ENCODE results near the gene RBSN.
A peak's percentile ranks its signal among the peaks of the same experiment; 100 is the strongest.

The RBSN gene

DNA sequence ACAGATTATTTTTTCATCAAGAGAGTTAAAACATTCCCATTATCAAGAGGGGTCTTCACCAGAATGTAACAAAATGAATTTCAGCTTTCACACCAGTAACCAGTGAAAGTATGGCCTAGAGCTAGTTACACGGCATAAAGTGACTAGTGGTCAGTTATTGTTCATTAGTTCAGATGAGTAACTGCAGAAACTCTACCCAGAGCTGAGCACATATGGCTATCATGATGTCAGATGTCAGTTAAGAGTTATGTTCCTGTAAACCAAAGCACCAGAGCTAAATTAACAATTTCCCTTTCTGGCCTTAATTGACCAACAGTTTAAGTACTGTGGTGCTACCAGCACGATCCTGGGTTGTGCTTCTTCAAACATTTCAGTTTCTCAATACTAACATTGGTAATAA lies 27.2 kb downstream of the RBSN start:
- TF ChIP-seq, protein P1, sequence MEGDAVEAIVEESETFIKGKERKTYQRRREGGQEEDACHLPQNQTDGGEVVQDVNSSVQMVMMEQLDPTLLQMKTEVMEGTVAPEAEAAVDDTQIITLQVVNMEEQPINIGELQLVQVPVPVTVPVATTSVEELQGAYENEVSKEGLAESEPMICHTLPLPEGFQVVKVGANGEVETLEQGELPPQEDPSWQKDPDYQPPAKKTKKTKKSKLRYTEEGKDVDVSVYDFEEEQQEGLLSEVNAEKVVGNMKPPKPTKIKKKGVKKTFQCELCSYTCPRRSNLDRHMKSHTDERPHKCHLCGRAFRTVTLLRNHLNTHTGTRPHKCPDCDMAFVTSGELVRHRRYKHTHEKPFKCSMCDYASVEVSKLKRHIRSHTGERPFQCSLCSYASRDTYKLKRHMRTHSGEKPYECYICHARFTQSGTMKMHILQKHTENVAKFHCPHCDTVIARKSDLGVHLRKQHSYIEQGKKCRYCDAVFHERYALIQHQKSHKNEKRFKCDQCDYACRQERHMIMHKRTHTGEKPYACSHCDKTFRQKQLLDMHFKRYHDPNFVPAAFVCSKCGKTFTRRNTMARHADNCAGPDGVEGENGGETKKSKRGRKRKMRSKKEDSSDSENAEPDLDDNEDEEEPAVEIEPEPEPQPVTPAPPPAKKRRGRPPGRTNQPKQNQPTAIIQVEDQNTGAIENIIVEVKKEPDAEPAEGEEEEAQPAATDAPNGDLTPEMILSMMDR (IDR thresholded peaks at IDR 0.05; ENCODE audit: insufficient read depth, low read depth, low read length, missing control alignments): no peak
- no peak overlapping the region for H3K4me3 ChIP-seq (ENCODE audit: low read length)
- DNase-seq (ENCODE audit: low read depth): no peak

DNA sequence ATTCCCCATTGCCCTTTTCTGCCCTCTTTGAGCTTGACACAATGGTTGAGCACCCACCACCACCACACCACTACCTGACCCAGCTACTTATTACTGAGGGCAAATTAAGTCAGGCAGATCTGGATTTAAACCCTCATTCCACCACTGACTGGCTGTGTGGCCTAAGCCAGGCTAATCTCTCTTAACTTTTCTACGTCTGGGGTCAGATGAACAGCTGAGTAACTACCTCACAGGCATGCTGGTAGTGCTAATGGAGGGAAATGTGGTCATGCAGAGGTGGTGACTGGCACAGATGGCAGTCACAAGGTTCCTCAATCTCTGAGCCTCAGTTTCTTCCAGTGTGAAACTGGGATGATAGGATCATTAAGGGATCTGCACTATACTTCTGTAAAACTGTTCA lies 29.5 kb downstream of the RBSN start:
- no peak overlapping the region for H3K4me3 ChIP-seq (ENCODE audit: low read length)
- TF ChIP-seq, protein P1 (IDR thresholded peaks at IDR 0.05; ENCODE audit: insufficient read depth, low read depth, low read length, missing control alignments): no peak
- no peak for DNase-seq (ENCODE audit: low read depth)

DNA sequence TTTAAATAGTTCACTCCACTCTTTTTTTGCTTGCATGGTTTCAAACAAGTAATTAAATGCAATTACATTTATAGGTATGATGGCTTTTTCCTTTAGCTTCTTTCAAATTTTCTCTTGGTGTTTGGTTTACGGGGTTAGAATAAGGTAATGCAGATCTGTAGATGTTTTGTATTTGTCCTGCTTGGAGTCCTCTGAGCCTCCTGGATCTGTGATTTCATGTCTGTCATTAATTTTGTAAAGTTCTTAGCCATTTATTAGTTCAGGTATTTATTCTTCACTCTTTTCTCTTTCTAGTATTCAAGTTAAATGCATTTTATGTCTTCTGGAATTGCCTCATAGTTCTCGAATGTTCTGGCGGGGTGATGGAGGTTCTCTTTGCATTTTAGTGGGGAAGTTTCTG lies 32.5 kb downstream of the RBSN start:
- H3K4me3 ChIP-seq (ENCODE audit: low read length): no peak overlapping the region
- TF ChIP-seq, protein P1 (IDR thresholded peaks at IDR 0.05; ENCODE audit: insufficient read depth, low read depth, low read length, missing control alignments): no peak
- DNase-seq (ENCODE audit: low read depth): no peak

DNA sequence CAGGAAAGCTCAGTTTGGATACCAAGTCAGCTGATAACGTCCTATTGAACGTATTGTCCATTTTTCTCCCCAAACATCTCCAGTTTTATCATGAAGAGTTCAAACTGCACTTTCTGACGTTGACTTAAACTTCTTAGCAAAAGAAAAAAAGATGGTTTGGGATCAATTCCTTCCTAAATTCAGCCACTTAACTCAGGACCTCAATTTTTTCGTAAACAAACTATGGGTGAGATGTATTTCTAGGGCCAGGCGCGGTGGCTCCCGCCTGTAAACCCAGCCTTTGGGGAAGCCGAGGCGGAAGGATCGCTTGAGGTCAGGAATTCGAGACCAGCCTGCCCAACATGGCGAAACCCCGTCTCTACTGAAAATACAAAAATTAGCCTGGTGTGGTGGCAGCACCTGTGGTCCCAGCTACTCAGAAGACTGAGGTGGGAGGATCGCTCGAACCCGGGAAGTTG lies 33.4 kb downstream of the RBSN start:
- no peak for DNase-seq (ENCODE audit: low read depth)
- TF ChIP-seq, protein P1 (IDR thresholded peaks at IDR 0.05; ENCODE audit: insufficient read depth, low read depth, low read length, missing control alignments): no peak
- H3K4me3 ChIP-seq (ENCODE audit: low read length): peak overlapping the region; percentile 92

DNA sequence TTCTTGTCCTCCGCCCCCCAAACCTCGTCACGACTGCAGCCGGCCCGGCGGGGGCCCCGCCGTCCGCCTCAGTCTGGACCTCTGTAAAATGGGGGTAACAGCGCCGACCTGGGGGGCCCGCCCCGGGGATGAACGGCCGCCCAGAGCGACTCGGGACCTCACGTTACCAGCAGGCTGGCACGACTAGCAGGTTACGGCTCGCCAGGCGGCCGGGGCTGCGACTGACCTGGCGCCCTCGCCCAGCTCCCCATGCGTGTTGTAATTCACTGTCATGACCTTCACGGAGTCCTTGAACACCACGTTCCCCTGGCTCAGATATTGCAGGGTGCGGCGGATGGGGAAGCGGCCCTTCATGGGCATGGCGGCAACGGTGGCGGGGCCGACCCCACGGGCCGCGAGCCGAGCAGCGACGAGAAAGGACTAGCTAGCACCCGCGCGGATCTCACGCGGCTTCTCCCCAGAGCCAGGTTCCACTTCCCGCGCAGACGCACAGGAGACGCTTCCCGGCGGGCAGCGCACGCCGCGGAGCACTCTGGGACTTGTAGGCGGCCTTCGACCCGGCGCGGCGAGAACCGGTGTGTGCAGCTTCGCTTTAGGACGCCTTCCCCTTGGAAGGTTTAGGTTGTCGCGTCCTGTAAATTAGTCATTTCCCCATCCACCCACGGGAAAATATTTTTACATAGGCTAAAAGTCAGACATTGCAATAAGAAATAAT lies 34.0 kb downstream of the RBSN start, which contains the start of gene MRPS25:
TSS of gene MRPS25 (minus strand) at position 481 of the 715 bp plus-strand sequence. CDS start at position 360, 121 bp downstream.
- H3K4me3 ChIP-seq (ENCODE audit: low read length): peak within 1 kb of the TSS; percentile 92
- TF ChIP-seq, protein P1 (IDR thresholded peaks at IDR 0.05; ENCODE audit: insufficient read depth, low read depth, low read length, missing control alignments): no peak
- DNase-seq (ENCODE audit: low read depth): peak; percentile 97

DNA sequence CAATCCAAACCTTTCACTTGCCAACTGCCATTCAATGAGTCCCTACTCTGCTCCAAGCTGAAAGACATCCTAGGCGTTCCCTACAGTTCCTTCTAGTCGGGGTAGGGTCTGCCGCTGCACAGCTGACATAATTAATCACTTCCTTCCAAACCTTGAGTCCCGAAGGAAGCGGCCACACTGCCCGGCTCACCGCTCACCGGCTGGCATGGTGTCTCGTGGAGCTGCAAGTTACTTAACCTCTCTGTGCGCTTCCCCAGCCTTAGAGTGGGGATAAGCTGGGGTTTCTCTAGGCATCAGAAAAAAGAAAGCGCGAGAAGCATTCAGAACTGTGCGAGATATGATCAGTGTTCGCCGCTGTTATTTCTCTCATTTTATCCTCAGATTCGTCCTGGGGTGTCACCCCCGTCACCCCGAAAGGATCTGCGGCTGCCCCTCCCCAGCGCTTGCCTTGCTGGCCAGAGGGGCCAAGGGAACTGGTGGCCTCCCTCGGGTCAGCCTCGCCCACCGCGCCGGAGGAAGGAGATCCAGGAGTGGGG lies 34.6 kb downstream of the RBSN start:
- H3K4me3 ChIP-seq (ENCODE audit: low read length): peak overlapping the region; percentile 92
- DNase-seq (ENCODE audit: low read depth): peak; percentile 40

More for the DNA sequence above, 34.6 kb downstream of the RBSN start:
- TF ChIP-seq, protein P1 (IDR thresholded peaks at IDR 0.05; ENCODE audit: insufficient read depth, low read depth, low read length, missing control alignments): no peak

Measured in epithelial cell of esophagus (primary cell).